Chondrocyte (in vitro differentiated cells): ENCODE data around the gene IL6R. TPM values are rescaled to one million over a fixed set of nuclear protein-coding genes. Genes with fewer than 3 reads are reported as not detected.

Experiments
- DNase-seq: peaks from one replicate; pipeline ENCODE4 v3.0.0; 2021; ENCODE audit warnings: mixed read lengths, low spot score
- H3K27ac Mint-ChIP-seq: one replicate; pipeline ENCODE4 v1.8.0; 2021; ENCODE audit warnings: mild to moderate bottlenecking, moderate library complexity, mixed read lengths; ENCODE audit not compliant: unreplicated experiment
- H3K27me3 Mint-ChIP-seq: 2 replicates; pipeline ENCODE4 v1.8.0; 2021; ENCODE audit warnings: low read depth, mixed read lengths
- H3K36me3 Mint-ChIP-seq: 2 replicates; pipeline ENCODE4 v1.8.0; 2021; ENCODE audit warnings: low read depth, mixed read lengths
- H3K4me1 Mint-ChIP-seq: 2 replicates; pipeline ENCODE4 v1.8.0; 2021; ENCODE audit warnings: low read depth, mild to moderate bottlenecking, mixed read lengths
- H3K4me3 Mint-ChIP-seq: one replicate; pipeline ENCODE4 v1.8.0; 2021; ENCODE audit warnings: mild to moderate bottlenecking, moderate library complexity, mixed read lengths; ENCODE audit not compliant: unreplicated experiment
- H3K9me3 Mint-ChIP-seq: 2 replicates; pipeline ENCODE4 v1.8.0; 2021; ENCODE audit warnings: low read depth, mixed read lengths
- CTCF ChIP-seq: fragments of 200-600 bp; sonication (generic); IDR thresholded peaks from 2 replicates; pipeline ENCODE4 v1.5.0; 2021; ENCODE audit warnings: antibody characterized with exemption, mild to moderate bottlenecking, moderate library complexity
- total RNA-seq: library from RNA; stranded (reverse); gene quantifications from 3 replicates; pipeline ENCODE4 v1.2.1, GENCODE V29; 2021

IL6R gene
- total RNA-seq, 1 donor from 2014 or later: 1.3 TPM

DNA sequence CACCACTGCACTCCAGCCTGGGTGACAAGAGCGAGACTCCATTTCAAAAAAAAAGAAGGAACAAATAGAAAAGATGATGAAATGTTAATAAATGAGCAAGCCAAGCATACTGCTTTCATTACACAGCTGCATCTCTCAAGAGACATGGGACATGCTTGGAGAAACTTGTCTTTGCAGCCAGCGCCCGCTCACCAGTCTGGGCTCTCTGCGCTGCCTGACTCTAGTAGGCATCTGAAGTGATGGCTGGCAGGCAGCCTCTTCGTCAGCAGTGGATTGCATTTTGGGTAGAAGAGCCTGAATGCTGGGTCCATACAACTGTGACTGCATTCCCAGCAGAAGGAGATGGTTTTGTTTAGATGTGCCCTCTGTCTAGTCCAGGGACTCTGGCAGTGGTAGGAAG is 48.0 kb downstream of the IL6R start:
- no peak for TF ChIP-seq CTCF
- Mint-ChIP-seq H3K4me1 (peaks cover 19% of the 10 kb centered on the region), H3K27me3 (no peaks in the 10 kb centered on the region), H3K4me3 (no peak overlapping the region), H3K27ac (peak overlapping the region; percentile 13), H3K36me3 (peaks cover 3% of the 10 kb centered on the region), H3K9me3 (no peaks in the 10 kb centered on the region)
- DNase-seq: no peak

DNA sequence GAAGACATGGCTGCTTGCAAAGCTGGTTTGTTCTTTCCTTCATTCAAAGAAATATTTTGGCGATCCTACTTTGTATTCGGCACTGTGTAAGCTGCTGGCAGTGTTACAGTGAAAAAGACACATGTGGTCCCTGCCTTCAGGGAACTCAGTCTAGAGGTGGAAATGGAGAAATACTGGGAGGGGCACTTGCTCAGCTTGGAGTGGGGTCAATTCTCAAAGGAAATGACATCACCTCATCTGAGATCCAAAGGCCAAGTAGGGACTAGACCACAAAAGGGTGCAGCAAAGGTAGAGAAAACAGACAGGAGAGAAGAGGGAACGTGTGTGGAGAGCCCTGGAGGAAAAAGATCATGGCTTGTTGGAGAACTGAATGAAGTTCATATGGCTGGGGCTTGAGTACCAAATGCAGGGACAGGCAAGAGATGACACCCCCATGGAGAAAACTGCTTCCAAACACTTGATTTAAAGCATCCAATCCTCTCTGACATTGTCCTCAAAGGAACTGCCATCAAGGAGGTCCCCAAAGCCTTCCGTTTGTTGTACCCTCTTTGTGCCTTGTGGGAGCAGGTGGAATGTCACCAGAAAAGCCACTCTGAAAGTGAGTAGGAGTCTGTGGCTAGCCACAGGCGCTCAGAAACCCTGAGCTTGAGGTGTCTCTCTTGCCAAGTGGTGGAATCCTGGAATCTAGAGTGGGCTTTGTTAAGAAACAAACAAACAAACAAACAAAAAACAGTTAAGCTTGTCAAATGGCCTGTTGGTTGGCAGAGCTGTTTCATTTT is 48.6 kb downstream of the IL6R start:
- no peaks in the 10 kb centered on the region for H3K9me3 Mint-ChIP-seq
- no peak for TF ChIP-seq CTCF
- H3K27ac Mint-ChIP-seq: peak overlapping the region; percentile 14
- H3K27me3 Mint-ChIP-seq: no peaks in the 10 kb centered on the region
- H3K4me1 Mint-ChIP-seq: peaks cover 19% of the 10 kb centered on the region
- H3K4me3 Mint-ChIP-seq: no peak overlapping the region
- no peak for DNase-seq
- peaks cover 3% of the 10 kb centered on the region for H3K36me3 Mint-ChIP-seq

DNA sequence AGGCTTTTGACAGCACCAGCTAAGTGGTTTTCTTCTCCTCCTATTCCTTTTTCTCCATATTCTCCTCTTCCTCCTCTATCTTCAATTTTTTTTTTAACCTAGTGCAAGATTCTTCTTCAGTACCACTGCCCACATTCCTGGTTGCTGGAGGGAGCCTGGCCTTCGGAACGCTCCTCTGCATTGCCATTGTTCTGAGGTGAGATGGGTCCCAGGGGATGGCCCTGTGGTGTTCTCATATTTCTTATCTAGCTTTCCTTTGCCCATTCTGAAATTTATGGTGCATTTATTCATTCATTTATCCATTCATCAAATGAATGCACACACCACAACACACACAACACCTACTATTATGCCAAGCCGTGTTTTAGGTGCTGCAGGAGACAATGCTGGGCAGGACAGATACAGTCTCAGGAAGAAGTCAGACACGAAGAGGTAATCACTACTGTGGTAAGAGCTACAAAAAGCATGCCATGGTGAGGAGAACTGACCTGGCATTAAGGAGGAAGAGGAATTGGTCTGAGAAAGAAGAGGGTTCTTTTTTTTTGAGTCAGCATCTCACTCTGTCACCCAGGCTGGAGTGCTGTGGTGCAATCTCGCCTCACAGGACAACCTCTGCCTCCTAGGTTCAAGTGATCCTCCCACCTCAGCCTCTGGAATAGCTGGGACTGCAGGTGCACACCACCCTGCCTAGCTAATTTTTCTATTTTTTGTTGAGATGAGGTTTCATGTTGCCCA is 49.4 kb downstream of the IL6R start:
- DNase-seq: no peak
- Mint-ChIP-seq H3K27me3 (no peaks in the 10 kb centered on the region), H3K4me1 (peaks cover 25% of the 10 kb centered on the region), H3K36me3 (peaks cover 3% of the 10 kb centered on the region), H3K9me3 (no peaks in the 10 kb centered on the region), H3K4me3 (no peak overlapping the region), H3K27ac (no peak overlapping the region)
- no peak for TF ChIP-seq CTCF

- peak; percentile 18 for DNase-seq
- no peak for TF ChIP-seq CTCF
- Mint-ChIP-seq H3K4me1 (peaks cover 27% of the 10 kb centered on the region), H3K27ac (no peak overlapping the region), H3K27me3 (no peaks in the 10 kb centered on the region), H3K4me3 (no peak overlapping the region), H3K36me3 (peaks cover 5% of the 10 kb centered on the region), H3K9me3 (no peaks in the 10 kb centered on the region)
Measured at GRCh38 chr1:154456631-154457030, 51.5 kb downstream of the IL6R start.

DNA sequence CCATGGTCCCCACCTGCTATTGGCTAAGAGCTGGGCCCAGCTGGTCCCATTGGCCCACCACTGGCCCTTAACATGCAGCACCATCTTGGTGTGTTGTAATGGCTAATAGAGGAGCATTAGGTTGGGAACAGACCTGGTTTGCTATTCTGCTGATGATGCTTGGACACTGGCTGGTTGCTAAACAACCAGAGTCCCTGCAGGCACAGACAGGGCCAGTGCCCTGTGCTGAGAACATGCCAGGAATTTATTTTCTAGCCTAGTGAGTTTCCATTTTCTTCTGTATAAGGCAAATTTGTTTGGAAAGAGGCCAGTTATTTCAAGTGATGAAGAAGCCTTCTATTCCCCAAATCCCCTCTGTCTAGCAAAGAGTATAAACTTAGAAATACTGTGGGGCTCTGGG is 53.9 kb downstream of the IL6R start:
- DNase-seq: no peak
- H3K27ac Mint-ChIP-seq: peak overlapping the region; percentile 27

More for the DNA sequence above, 53.9 kb downstream of the IL6R start:
- Mint-ChIP-seq H3K9me3 (peaks cover 4% of the 10 kb centered on the region), H3K4me1 (peaks cover 28% of the 10 kb centered on the region), H3K36me3 (peaks cover 5% of the 10 kb centered on the region), H3K4me3 (no peak overlapping the region), H3K27me3 (no peaks in the 10 kb centered on the region)
- no peak for TF ChIP-seq CTCF
